HG03025 (cell line): ENCODE data around the gene SERPINE1.
A peak's percentile ranks its signal among the peaks of the same experiment; 100 is the strongest.

Source experiments
- ATAC-seq: cut with Tn5 transposase; IDR thresholded peaks from one replicate; pipeline ENCODE4 v1.9.1; 2021; ENCODE audit warnings: mild to moderate bottlenecking, moderate library complexity; ENCODE audit not compliant: unreplicated experiment, low FRiP score

The SERPINE1 gene

DNA sequence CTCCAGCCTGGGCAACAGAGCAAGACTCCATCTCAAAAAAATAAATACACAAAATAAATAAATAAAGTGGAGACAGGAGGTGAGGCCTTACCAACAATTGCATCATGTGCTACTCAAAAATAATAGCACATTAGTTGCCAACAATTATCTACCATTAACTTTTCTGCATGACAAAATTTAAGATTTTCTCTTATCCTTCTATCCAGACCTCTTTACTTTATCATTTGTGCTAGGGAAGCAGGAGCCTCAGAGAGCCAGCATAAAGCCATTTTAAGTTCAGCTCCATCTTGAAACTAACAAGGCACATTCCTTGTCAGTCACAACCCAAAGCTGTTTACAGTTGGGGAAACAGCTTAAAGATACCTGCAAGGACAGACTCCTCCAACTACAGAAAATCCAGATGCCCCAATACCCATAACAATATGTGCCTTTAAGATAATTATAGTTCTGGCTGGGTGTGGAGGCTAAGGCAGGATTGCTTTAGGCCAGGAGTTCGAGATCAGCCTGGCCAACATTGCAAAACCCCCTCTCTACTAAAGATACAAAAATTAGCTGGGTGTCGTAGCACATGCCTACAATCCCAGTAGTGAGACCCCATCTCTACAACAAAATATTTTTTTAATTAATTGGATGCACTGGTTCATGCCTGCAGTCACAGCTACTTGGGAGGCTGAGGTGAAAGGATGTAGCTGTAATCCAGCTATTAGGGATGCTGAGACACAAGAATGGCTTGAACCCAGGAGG lies 25.2 kb downstream of the SERPINE1 start:
- ATAC-seq, result no peak

DNA sequence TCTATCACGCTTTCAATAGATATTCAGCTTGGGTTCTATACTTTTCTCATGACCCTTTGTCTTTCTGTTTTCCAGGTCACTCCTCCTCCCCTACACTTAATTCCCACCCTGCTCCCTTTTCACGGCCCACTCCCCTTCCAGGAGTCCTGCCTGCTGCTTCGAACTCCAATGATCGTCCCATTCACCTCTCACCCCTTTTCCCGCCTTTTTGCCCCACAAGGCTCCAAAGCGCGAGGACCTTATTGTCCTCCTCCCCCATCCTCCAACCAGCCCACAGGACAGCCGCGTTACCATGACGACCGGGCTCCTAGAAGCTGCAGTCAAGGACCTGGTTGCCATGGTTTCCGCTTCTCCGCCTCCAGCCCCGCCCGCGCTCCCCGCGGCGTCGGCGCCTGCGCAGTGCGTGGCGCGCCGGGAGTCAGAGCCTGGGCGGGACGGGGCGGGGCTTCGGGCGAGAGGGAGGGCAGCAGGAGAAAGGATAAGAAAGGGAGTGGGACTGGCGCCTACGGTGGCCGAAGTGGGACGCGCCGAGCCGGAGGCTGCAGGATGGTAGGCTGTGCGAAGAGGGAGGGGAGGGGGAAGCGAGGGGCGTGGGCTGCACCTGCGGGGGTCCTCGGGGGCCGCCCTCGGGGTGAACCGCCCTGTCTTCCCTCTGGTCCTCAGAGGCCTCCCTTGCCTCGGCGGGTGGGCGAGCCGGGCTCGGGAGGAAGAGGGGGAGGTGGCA lies 27.2 kb downstream of the SERPINE1 start, which contains the start of gene AP1S1:
TSS of gene AP1S1 (plus strand) at position 508 of the 724 bp plus-strand sequence. CDS start at position 547, 39 bp downstream.
- ATAC-seq, result peak; percentile 73

DNA sequence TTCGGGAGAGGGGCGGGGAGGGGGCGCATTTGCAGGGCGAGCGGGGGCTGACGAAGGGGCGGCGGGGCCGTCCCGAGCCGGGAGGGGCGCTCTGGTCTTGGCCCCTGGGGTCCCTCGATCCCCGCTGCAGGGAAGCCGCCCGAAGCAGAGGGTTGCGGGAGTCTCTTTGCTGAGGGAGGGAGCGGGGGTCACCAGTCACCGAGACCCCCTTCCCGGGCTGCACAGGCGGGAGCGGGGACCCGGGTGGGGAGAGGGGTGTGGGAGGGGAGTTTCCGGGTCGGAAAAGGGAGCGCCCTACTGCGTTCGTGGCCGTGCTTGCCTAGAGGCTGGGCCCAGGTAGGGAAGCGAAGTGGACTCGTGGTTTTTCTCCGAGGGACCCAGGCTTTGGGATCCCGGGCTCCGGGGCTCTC lies 27.8 kb downstream of the SERPINE1 start:
- ATAC-seq, result no peak

DNA sequence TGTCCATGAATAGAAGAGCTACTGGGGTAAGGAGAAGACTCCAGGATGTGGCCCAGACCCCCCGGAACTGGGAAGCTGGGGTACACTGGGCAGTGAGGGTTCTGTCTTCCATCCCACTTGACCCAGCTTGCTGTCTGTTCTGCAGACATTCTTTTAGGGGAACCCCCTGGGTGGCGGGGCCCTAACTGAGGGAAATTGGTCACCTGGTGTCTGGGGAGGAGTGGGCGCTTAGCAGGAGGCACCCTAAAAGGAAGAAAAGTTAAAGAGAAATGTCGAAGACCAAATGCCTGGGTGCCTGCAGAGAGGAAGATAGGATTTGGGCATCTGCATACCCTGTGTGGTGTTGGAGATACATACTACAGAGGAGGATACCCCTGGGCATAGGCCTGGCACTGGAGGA lies 28.4 kb downstream of the SERPINE1 start:
- no peak for ATAC-seq

DNA sequence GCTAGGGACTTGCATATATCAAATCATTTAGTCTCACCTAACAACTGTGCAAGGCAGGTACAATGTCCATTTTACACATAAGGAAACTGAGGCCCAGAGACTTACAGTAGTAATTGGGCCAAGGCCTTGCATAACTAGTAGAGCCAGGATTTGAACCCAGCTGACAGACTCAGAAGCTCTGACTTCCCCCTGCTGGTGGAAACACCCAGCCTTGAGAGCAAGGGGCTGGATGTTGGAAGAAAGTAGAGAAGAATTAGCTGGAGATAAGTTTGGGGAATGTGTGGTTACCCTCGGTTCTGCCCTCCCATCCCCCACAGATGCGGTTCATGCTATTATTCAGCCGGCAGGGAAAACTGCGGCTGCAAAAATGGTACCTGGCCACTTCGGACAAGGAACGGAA lies 29.4 kb downstream of the SERPINE1 start:
- ATAC-seq, result no peak

DNA sequence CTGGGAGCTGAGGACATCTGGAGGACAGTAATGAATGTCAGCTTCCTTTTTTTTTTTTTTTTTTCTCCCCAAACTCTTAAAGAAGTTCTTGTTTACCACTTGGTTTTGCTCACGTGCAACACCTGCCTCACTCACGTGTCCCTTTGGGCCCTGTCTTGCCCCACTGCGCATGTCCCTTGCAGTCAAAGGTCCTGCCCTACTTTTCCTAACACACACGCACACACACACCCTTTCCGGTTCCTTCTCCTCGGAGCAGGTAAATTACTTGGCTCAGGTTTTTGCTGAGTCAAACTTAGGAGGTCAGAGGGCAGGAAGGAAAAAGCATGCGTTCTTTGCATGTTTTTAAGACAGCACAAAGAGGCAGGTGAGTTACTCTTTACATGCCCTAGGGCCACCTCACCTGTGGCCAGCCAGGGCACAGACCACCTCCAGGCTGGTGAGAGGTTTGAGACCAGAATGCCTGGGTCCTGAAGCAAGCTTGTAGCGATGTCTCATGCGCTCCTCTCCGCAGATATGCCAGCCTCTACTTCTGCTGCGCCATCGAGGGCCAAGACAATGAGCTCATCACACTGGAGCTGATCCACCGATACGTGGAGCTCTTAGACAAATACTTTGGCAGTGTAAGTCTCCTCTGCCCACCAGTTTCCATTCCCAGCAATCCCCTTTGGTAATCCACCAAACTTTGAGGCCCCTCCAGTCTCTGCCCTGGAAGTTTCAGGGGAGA lies 30.1 kb downstream of the SERPINE1 start:
- ATAC-seq, result no peak

DNA sequence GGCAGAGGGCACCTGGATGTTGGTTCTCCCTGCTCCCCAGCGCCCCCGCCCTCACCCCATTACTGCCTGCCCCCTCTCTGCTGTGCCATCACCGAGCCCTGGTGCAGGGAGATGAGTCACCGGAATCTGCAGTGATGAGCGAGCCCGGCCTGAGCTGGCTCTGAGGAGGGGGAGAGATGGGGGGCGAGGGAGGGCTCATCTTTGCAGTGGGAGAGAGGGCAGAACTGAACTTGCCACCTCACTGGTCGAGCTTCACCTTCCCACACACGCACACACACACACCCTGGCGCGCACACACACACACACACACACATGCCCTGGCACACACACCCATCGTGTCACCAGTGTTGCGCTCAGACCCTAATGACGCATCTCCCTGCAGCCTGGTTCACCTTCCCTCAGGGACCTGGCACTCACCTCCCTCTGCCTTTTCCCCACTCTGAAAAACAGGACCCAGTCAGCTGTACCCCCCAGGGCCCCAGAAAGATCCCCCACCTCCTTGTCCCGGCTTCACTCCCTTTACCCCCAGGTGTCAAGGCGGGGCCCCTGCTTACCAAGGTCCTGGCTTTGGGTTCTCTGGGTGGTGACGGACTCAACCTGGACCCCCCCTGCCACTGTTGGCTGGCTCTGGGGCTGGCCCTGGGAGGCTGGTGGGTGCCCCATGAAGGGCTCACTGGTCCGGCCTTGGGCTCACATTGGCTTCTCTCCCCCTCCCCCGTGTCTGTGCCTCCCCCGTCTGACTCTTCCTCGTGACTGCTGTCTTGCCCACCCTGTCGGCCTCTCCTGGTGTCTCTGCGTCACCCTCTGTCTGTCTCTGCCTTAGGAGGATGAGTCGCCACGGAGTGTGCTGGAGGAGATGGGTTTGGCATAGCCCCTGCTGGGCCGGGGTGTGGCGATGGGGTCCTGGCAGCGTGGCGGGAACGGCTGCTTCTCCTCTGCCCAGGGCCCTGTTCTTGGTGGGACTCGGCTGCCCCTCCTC lies 33.1 kb downstream of the SERPINE1 start:
- ATAC-seq, result no peak

DNA sequence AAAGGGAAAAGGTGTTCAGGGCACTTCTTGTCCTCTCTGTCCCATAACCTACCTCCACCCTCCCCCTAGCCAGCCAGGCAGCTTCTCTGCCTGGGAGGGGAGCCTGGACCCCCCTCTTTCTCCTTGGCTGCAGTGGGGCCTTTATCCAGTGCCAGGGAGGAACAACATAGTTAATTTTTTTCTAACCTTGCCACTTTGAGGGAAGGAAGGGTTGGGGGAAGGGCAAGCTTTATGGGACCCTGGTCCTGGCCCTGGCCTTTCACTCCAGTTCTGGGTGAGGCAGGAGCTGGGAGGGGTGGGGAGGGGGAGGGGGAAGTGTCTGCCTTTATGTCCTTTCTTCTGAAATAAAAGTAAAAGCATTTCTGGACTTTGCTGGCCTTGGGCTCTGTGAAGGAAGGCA lies 34.0 kb downstream of the SERPINE1 start:
- ATAC-seq, result no peak

DNA sequence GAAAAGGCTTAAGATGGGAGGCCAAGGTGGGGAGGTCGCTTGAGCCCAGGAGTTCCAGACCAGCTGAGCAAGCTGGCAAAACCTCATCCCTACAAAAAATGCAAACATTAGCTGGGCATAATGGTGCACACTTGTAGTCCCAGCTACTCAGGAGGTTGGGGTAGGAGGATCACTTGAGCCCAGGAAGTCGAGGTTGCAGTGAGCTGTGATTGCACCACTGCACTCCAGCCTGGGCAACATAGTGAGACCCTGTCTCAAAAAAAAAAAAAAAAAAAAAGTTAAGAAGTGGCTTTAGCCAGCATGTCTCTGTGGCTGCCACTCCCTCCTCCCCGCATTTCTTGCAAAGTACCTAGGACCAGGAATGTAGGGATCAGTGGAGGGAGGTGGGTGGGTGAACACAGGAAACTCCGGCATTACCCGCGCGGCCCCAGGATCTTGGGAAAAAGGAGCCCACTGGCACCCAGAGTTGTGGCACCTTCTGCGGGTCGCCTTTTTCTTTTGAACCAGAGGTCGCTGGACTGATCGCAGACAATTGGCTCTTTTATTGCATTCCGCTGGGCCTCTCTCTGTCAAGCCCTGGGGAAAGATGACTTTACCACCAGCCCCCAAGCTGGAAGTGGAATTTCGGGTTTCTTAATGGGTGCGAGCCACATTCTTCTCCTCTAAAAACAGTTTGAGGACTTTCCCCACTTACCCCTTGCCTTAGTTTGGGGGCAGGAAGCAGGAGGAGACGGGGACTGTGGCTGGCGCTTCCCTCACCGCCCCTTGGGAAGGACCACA lies 35.0 kb downstream of the SERPINE1 start:
- no peak for ATAC-seq

DNA sequence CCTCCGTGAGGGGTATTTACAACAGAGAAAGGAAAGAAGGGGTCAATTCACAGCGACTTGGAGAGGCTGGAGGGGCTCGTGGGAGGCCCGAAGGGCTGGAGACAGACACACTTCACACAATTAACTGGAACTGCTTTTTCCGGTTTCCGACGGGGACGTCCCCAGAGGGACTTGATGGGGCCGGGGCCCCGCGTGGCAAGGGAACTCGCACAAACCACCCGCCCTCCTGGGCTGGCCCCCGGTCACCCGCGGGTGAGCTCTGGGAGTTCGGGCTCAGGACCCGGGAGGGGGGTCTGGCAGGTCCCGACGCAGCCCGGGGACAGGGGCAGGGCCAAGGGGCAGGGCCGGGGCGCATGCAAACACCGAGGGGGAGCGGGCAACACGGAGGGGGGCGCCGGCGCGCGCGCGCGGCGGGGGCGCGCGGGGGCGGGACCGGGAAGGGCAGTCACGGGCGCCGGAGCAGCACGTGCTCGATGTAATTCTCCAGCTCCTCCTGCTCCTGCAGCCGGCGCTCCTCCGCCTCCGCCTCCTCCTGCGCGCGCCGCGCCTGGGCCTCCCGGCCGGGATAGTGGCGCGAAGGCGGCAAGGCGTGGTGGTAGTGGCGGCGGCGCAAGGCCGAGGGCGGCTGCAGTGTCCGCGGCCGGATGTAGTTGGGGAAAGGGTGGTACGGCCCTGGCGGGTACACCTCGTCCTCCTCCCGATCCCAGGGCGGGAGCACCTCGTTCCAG lies 35.8 kb downstream of the SERPINE1 start:
- no peak for ATAC-seq

DNA sequence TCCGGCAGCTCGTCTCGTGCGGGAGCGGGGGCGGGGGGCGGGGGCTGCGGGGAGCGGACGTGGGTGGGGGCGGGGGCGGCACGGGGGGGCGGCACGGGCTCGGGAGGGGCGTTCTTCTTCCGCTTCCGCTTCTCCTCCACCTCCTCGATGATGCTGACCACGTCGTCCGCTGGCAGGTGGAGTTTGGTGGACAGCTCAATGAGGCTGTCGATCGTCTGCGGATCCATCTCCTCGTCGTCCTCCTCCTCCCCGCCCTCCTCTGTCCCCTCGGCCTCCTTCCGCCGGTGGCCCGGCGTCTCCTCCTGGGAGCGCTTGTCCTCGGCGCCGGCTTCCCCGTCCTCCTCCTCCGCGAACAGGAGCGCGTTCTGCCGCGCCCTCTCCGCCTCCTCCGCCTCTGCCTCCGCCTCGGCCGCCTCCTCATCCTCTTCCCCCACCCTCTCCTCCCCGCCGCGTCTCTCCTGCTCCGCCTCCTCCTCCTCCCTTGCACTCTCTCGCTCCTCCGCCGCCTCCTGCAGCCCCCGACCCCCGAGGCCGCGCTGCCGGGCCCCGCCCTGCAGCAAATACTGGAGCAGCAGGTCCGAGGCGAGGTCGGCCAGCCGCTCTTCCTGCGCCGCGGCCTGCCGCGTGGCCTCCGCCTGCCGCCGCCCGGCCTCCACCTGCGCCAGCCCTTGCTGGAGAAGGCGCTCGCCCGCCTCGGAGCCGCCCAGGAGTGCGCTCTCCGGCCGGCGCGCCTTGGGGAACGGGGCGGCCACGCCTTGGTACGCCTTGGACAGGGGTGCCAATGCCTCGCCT lies 36.6 kb downstream of the SERPINE1 start:
- ATAC-seq, result no peak

DNA sequence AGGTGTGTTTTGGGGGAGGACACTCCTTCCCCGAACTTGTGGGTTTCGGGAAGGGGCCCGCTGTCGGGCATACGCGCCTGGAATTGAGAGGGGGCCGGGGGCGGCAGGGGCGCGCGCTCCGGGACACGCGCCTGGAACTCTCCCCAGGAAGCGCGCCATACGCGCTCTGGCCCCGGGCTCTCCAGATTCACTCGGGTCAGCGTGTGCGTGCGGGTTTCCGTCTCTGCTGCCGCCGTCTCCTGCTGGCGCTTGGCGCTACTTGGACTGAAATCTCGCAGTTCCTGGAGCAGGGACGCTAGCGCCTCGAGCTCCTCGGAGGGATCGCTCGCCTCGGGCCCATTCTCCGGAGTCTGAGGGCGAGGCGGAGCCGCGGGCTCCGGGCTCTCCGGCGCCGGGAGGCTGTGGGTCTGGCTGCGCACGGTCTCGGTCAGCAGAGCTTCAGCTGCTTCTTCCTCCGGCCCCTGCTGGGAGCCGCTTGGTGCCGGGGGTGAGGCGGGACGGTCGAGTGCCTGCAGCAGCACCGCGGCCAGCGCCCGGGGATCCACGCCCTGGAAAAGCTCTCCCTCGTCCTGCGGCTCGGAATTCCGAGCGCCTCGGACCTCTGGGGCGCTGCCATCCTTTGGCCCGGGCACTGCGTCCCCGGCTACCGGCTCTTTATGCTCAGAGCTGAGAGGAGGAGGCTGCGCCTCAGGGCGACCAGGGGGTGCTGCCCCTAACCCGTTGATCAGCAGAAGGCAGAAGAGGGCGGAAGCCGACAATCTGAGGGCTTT lies 37.4 kb downstream of the SERPINE1 start:
- ATAC-seq, result no peak

DNA sequence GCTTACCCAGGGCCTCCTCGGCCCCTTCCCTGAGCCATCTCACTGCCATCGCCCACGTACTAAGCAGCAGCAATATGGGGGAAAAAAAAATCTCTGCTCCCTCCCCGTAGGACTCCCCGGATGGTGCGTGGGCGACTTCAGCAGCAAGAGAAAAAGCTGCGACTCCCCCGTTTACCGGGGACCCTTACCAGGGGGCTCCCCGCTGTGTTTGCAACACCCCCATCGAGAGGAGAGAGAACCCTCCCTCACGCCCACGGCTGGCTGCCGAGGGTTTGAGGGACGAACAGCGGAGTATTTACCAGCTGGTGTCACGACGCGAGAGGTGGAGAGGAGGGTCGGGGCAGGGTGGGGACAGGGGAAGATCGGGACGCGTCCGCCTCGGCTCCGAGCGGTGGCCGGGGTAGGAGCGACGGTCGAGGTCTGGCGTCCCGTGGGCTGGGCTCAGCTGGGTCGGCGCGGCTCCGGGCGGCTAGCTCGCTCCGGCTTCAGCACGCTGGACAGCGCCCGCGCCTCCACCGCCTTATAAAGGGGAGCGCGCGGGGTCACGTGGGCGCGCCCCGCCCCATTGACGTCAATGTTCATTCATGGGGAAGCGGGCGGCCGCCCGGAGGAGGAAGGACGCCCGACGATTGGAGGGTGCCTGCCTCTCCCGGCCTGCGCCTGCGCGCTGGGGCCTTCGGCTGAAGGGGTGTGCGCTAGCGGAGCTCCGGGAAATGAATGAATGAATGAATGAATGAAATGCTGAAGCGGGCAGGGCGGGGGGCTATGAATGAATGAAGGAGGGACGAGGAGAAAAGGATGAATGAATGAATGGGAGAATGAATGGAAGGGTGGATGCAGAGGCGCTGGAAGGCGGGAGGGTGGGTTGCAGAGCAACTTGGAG lies 38.4 kb downstream of the SERPINE1 start, which contains the start of gene VGF:
TSS of gene VGF (minus strand) at position 495 of the 883 bp plus-strand sequence. CDS start 726 bp downstream, outside the sequence.
- peak; percentile 63 for ATAC-seq

DNA sequence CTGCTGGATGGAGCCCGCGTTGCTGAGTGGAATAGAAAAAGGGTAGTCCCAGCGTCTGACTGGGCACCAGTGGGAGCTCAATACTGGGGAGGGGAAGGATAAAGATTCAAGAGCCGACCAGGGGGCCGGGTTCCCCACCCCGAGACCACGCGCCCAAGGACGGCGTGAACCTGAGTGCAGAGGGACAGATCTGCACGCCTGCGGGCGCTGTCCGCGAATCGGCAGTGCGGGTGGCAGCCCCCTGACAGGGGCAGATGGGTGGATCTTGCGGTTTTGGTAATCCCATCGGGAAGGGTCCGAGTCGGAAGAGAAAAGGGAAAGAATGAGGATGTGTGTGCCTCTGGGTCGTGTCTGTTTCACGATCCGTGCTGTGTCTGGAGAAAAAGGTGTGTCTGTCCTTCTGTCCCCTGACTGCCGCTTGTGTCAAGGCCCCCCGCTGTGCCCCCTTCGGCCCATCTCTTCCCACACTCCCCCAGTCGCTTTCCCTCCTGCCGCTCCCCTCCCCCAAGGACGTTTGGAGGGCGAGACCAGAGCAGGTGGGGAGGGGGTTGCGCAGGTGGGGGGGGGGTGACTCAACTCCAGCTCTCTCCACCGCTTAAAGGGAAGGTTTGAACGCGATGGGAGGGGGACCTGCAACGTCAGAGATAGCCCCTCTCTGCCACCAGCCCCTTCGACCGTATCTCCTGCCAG lies 39.2 kb downstream of the SERPINE1 start:
- no peak for ATAC-seq

DNA sequence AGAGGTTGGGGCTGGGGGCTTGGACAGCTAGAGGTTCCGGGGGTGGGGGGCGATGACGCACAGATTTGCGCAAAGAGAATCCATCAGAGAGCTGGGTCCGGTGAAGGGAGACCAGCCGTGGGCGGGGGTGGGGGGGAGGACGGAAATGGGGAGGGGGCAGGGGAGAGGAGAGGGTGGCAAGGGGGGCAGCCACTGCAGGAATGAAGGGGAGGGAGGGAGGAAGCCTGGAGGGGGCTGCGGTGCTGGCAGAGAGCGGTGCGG lies 39.7 kb downstream of the SERPINE1 start:
- no peak for ATAC-seq
